HG03354 (cell line): Measurements from ENCODE around the gene SIPA1L3.
A peak's percentile ranks its signal among the peaks of the same experiment; 100 is the strongest.
"Not testable (repeated sequence)": the region's sequence is repeated elsewhere in the genome, so short reads cannot be mapped to it uniquely, and the experiment has no call there.

ENCODE experiments used
- ATAC-seq: cut with Tn5 transposase; IDR thresholded peaks from one replicate; pipeline ENCODE4 v1.9.1; 2021; ENCODE audit warnings: mild to moderate bottlenecking; ENCODE audit not compliant: unreplicated experiment, poor library complexity, severe bottlenecking

SIPA1L3 gene

GRCh38 chr19:37906869-37907734 lies at the start of gene SIPA1L3:
Gene SIPA1L3 (plus strand): TSS chr19:37907208. CDS start chr19:38081566, 174,358 bp downstream.
- ATAC-seq = peak; percentile 87

DNA sequence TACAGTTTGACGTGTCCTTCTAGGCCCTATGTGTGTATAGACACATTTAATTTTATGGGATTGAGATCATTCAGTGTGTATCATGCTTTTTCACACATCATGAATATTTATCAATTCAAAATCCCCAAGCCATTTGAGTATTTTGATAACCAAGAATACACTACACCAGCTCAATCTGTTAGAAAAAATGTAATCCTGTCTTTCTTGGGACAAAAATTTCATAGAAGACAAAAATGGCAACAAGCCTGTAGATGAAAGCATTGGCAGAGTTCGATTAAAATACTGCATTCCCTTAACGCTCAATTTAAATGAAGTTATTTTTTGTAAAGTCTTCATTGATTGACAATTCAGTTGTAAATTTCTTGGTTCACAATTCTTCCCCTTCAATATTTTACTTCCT lies 42.5 kb upstream of the SIPA1L3 start:
- no peak for ATAC-seq

DNA sequence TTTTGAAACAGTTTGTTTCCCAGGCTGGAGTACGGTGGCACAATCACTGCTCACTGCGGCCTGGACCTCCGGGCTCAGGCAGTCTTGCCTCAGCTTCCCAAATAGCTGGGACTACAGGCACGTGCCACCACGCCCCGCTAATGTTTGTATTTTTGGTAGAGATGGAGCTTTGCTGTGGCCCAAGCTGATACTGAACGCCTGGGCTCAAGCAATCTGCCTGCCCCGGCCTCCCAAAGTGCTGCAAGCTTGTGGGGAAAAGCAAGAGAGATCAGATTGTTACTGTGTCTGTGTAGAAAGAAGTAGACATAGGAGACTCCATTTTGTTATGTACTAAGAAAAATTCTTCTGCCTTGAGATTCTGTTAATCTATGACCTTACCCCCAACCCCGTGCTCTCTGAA lies 41.1 kb upstream of the SIPA1L3 start:
- ATAC-seq = not testable (repeated sequence)

GRCh38 chr19:37867831-37868230 lies 39.2 kb upstream of the SIPA1L3 start:
- no peak for ATAC-seq

DNA sequence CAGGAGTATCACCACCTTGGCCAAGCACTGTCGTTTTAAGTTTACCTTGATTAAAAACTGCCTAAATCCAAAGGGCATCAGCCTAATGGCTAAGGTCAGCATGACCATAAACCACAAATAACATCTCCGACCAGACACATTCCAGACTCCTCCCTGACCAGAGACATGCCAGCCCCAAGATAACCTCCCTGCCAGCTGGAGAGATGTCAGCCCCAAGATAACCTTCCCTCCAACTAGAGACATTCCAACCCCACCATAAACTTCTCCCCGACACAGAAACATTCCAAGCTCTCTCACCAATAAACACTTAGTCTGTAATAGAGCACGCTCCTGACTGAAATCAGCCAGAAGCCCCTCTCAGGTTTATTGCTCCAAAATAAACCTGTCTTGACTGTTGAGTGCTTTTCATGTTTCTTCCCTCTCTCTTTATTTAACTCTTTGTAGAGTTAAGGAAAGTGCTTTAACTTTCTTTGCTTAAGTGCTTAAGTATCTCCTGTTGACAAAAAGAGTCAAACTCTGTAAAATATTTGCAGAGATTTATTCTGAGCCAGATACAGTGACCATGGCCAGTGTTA lies 37.2 kb upstream of the SIPA1L3 start:
- no peak for ATAC-seq

GRCh38 chr19:37872383-37872782 lies 34.6 kb upstream of the SIPA1L3 start:
- no peak for ATAC-seq

DNA sequence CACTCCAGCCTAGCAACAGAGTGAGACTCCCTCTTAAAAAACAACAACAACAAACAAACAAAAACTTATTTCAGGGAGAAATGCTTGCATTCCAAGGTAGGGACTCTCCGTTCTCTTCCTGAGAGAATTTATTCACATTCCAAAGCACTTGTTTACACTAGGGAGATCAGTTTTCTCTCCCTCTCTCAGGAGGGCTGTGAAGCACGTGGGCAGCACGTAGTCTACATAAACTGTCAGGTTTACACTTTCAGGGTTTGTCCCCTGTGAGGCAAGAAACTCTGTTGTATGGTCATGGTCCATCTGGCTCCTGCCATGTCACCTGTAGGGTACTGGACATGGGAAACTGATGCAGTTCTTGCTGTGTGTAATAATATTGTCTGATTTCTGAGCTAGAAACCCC lies 32.2 kb upstream of the SIPA1L3 start:
- no peak for ATAC-seq

GRCh38 chr19:37876032-37876431 lies 31.0 kb upstream of the SIPA1L3 start:
- no peak for ATAC-seq

- ATAC-seq = no peak
These were observed 29.9 kb upstream of the SIPA1L3 start for GRCh38 chr19:37877147-37877546.

DNA sequence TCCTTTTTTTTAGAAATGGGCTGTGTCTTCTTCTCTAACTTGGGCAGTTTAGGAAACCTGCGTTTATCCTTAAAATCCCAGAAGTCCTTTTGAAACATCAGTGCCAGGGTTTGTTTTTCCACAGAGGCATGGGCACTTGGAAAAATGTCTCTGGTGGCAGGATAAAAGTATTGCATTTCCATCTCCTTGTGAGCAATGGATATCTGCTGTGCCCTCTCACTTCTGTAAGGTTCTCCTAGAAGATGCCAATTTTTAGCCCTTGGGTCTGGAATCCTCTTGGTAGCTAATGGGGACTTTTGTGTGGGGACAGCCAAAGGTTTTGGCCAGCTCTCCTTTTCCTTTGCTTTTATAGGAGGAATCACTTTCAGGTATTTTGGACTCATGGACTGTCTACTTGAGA lies 21.6 kb upstream of the SIPA1L3 start:
- ATAC-seq = no peak

- ATAC-seq = no peak
These were observed 20.4 kb upstream of the SIPA1L3 start for GRCh38 chr19:37886571-37886970.

- ATAC-seq = no peak
These were observed 13.0 kb upstream of the SIPA1L3 start for GRCh38 chr19:37893845-37894575.

GRCh38 chr19:37896180-37896579 lies 10.8 kb upstream of the SIPA1L3 start:
- ATAC-seq = no peak

GRCh38 chr19:37899453-37899852 lies 7.6 kb upstream of the SIPA1L3 start:
- ATAC-seq = no peak

DNA sequence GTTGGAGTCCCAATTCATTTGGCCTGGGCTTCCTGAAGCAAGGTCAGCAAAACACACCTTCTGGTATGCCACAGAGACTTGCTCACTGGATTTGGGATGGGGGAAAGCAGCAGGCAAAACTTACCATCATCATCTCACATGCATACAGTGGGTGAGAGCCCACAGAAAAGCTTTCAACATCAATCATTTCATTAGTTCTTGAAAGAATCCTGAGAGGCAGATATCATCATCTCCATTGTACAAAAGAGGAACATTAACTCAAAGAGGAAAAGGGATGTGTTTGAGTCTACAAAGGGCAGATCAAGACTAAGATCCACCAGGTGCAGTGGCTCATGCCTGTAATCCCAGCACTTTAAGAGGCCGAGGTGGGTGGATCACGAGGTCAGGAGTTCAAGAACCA lies 7.0 kb upstream of the SIPA1L3 start:
- ATAC-seq = no peak

- ATAC-seq = no peak
These were observed 4.3 kb upstream of the SIPA1L3 start for GRCh38 chr19:37902668-37903067.

DNA sequence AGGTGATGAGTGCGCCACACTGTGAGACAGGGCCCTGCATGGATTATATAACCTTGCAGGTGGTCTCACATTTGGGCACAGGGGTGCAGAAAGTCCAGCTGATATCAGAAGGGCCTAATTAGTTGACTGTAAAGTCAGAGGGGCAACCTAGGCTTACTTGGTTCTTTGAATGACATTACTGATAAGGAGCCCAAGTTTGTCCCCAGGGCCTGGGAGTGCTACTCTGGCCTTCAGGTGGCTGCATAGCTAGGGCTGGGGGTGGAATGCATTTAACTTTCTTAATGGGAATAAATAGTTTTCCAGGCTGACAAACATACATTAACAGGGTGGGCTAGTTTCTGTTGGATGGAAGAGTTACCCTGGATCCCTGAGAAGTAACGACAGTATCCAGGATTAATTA lies 3.9 kb upstream of the SIPA1L3 start:
- ATAC-seq = no peak

GRCh38 chr19:37905946-37906868 lies 801 bp upstream of the SIPA1L3 start, which contains the start of gene WDR87:
Gene WDR87 (minus strand): TSS chr19:37906594. CDS start chr19:37898239, 8,355 bp downstream.
- ATAC-seq = peak; percentile 22

GRCh38 chr19:37907735-37908455 lies 887 bp downstream of the SIPA1L3 start:
- ATAC-seq = no peak
